DND-41 (cell line): ENCODE data around the gene NPHP4.

Source experiments
- CTCF ChIP-seq: IDR thresholded peaks from 2 replicates; pipeline ENCODE4 v1.5.1; 2012; ENCODE audit warnings: borderline replicate concordance, low read length, moderate library complexity, mild to moderate bottlenecking; ENCODE audit not compliant: poor library complexity, severe bottlenecking; ENCODE audit errors: extremely low read depth
- EZH2 ChIP-seq: IDR thresholded peaks from 3 replicates; pipeline ENCODE4 v1.6.1; 2012; ENCODE audit warnings: borderline replicate concordance, low read depth, mild to moderate bottlenecking, moderate library complexity, low read length, inconsistent platforms; ENCODE audit not compliant: severe bottlenecking

- TF ChIP-seq CTCF (no peak), EZH2 (no peak)
These were observed 162.8 kb downstream of the NPHP4 start for GRCh38 chr1:5829414-5829813.
